ENCODE measurements around the gene ANKLE2. TPM values are rescaled to one million over a fixed set of nuclear protein-coding genes. Genes with fewer than 3 reads are reported as not detected.
"Not testable (repeated sequence)": the region's sequence is repeated elsewhere in the genome, so short reads cannot be mapped to it uniquely, and the experiment has no call there.

The ANKLE2 gene
- polyA plus RNA-seq, 1 donor from 2014 or later = 72.3 TPM

- Histone ChIP-seq H3K9ac (ENCODE audit: low read length) (no peak overlapping the region), H3K4me3 (ENCODE audit: low read length) (no peak overlapping the region), H3K4me2 (ENCODE audit: low read length) (no peak overlapping the region), H3K9me3 (ENCODE audit: low read length) (no peaks in the 10 kb centered on the region), H2AFZ (ENCODE audit: low read depth, low read length) (no peak overlapping the region), H3K9me2 (ENCODE audit: insufficient read depth, low read length) (no peaks in the 10 kb centered on the region), H3K27me3 (ENCODE audit: insufficient read depth, low read depth, low read length) (no peaks in the 10 kb centered on the region), H3K27ac (ENCODE audit: low read length) (no peak overlapping the region), H3K79me2 (replicated peaks; ENCODE audit: insufficient read depth, low read length) (no peaks in the 10 kb centered on the region), H3K36me3 (ENCODE audit: insufficient read depth, low read length) (peaks cover 10% of the 10 kb centered on the region), H4K20me1 (ENCODE audit: insufficient read depth) (no peaks in the 10 kb centered on the region), H3F3A (ENCODE audit: insufficient read depth, low read length, poor library complexity, severe bottlenecking) (no peaks in the 10 kb centered on the region)
- no peak for TF ChIP-seq CTCF (IDR thresholded peaks at IDR 0.05; ENCODE audit: poor library complexity, severe bottlenecking)
- no peak for TF ChIP-seq TAF1 (IDR thresholded peaks at IDR 0.05; ENCODE audit: low read depth)
- no peak for TF ChIP-seq POLR2AphosphoS5 (IDR thresholded peaks at IDR 0.05)
Observed at GRCh38 chr12:132776816-132777568, 15.4 kb upstream of the ANKLE2 start.

GRCh38 chr12:132776230-132776625, 14.6 kb upstream of the ANKLE2 start:
- H3K9ac ChIP-seq (ENCODE audit: low read length); H3K9me2 ChIP-seq (ENCODE audit: insufficient read depth, low read length); H4K20me1 ChIP-seq (ENCODE audit: insufficient read depth); H3K27ac ChIP-seq (ENCODE audit: low read length); H3K4me3 ChIP-seq (ENCODE audit: low read length); H3K36me3 ChIP-seq (ENCODE audit: insufficient read depth, low read length); H3K79me2 ChIP-seq (replicated peaks; ENCODE audit: insufficient read depth, low read length); H3K27me3 ChIP-seq (ENCODE audit: insufficient read depth, low read depth, low read length); H3K9me3 ChIP-seq (ENCODE audit: low read length); H3F3A ChIP-seq (ENCODE audit: insufficient read depth, low read length, poor library complexity, severe bottlenecking); H2AFZ ChIP-seq (ENCODE audit: low read depth, low read length); H3K4me2 ChIP-seq (ENCODE audit: low read length): not testable (repeated sequence)

- no peaks in the 10 kb centered on the region for H3K27me3 ChIP-seq (ENCODE audit: insufficient read depth, low read depth, low read length)
- no peak overlapping the region for H3K4me2 ChIP-seq (ENCODE audit: low read length)
- no peaks in the 10 kb centered on the region for H3K9me2 ChIP-seq (ENCODE audit: insufficient read depth, low read length)
- H3K9me3 ChIP-seq (ENCODE audit: low read length) = no peaks in the 10 kb centered on the region
- H3K4me3 ChIP-seq (ENCODE audit: low read length) = no peak overlapping the region
- TF ChIP-seq MXI1 (conservative IDR thresholded peaks at IDR 0.05; ENCODE audit: poor library complexity, severe bottlenecking) = no peak
- TF ChIP-seq, protein P1, sequence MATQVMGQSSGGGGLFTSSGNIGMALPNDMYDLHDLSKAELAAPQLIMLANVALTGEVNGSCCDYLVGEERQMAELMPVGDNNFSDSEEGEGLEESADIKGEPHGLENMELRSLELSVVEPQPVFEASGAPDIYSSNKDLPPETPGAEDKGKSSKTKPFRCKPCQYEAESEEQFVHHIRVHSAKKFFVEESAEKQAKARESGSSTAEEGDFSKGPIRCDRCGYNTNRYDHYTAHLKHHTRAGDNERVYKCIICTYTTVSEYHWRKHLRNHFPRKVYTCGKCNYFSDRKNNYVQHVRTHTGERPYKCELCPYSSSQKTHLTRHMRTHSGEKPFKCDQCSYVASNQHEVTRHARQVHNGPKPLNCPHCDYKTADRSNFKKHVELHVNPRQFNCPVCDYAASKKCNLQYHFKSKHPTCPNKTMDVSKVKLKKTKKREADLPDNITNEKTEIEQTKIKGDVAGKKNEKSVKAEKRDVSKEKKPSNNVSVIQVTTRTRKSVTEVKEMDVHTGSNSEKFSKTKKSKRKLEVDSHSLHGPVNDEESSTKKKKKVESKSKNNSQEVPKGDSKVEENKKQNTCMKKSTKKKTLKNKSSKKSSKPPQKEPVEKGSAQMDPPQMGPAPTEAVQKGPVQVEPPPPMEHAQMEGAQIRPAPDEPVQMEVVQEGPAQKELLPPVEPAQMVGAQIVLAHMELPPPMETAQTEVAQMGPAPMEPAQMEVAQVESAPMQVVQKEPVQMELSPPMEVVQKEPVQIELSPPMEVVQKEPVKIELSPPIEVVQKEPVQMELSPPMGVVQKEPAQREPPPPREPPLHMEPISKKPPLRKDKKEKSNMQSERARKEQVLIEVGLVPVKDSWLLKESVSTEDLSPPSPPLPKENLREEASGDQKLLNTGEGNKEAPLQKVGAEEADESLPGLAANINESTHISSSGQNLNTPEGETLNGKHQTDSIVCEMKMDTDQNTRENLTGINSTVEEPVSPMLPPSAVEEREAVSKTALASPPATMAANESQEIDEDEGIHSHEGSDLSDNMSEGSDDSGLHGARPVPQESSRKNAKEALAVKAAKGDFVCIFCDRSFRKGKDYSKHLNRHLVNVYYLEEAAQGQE (IDR thresholded peaks at IDR 0.05; ENCODE audit: borderline replicate concordance) = no peak
- no peak for TF ChIP-seq SMC3 (conservative IDR thresholded peaks at IDR 0.05; ENCODE audit: poor library complexity)
- no peak for TF ChIP-seq RAD21 (conservative IDR thresholded peaks at IDR 0.05)
- TF ChIP-seq EZH2 (IDR thresholded peaks at IDR 0.05; ENCODE audit: borderline replicate concordance, insufficient read depth, low read length, poor library complexity, severe bottlenecking) = no peak
- TF ChIP-seq CTCF (IDR thresholded peaks at IDR 0.05; ENCODE audit: poor library complexity, severe bottlenecking) = no peak
- TF ChIP-seq POLR2AphosphoS5 (IDR thresholded peaks at IDR 0.05) = no peak
- no peak for TF ChIP-seq EP300 (conservative IDR thresholded peaks at IDR 0.05; ENCODE audit: poor library complexity, severe bottlenecking)
- TF ChIP-seq TAF1 (IDR thresholded peaks at IDR 0.05; ENCODE audit: low read depth) = no peak
- no peak overlapping the region for H3K27ac ChIP-seq (ENCODE audit: low read length)
- no peaks in the 10 kb centered on the region for H3F3A ChIP-seq (ENCODE audit: insufficient read depth, low read length, poor library complexity, severe bottlenecking)
- peaks cover 10% of the 10 kb centered on the region for H3K36me3 ChIP-seq (ENCODE audit: insufficient read depth, low read length)
- H3K79me2 ChIP-seq (replicated peaks; ENCODE audit: insufficient read depth, low read length) = no peaks in the 10 kb centered on the region
- no peak overlapping the region for H2AFZ ChIP-seq (ENCODE audit: low read depth, low read length)
- H3K9ac ChIP-seq (ENCODE audit: low read length) = no peak overlapping the region
- H4K20me1 ChIP-seq (ENCODE audit: insufficient read depth) = no peaks in the 10 kb centered on the region
Observed at GRCh38 chr12:132775502-132776229, 14.0 kb upstream of the ANKLE2 start.

All from neural cell (in vitro differentiated cells).